ENCODE data around the gene STYXL1. TPM values are rescaled to one million over a fixed set of nuclear protein-coding genes. Genes with fewer than 3 reads are reported as not detected.

The STYXL1 gene
- total RNA-seq, 1 donor from 2014 or later = 38.8 TPM

DNA sequence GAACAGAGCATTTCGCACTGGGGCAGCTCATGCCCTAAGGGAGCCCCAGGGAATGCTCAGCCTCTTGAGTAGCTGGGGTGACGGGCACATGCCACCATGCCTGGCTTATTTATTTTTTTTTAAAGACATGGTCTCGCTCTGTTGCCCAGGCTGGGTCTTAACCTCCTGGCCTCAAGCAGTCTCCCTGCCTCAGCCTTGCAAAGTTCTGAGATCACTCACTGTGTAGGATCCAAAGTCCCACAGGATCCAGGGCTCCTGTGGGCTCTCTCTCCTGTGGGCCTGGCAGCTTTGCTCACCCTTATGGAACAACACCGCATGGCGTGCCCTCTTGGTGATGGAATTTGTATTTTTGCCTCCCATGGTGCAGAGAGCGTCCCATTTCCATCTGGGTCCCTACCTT lies 87.4 kb downstream of the STYXL1 start:
- Mint-ChIP-seq H3K4me1 (peaks cover 41% of the 10 kb centered on the region), H3K27me3 (ENCODE audit: low read depth) (no peaks in the 10 kb centered on the region), H3K9me3 (no peaks in the 10 kb centered on the region), H3K4me3 (no peak overlapping the region), H3K27ac (ENCODE audit: unreplicated experiment) (no peak overlapping the region), H3K36me3 (ENCODE audit: low read depth) (peaks cover 8% of the 10 kb centered on the region)
- no peak for TF ChIP-seq CTCF (conservative IDR thresholded peaks at IDR 0.05)
- no peak for DNase-seq (ENCODE audit: low read depth, low spot score)

DNA sequence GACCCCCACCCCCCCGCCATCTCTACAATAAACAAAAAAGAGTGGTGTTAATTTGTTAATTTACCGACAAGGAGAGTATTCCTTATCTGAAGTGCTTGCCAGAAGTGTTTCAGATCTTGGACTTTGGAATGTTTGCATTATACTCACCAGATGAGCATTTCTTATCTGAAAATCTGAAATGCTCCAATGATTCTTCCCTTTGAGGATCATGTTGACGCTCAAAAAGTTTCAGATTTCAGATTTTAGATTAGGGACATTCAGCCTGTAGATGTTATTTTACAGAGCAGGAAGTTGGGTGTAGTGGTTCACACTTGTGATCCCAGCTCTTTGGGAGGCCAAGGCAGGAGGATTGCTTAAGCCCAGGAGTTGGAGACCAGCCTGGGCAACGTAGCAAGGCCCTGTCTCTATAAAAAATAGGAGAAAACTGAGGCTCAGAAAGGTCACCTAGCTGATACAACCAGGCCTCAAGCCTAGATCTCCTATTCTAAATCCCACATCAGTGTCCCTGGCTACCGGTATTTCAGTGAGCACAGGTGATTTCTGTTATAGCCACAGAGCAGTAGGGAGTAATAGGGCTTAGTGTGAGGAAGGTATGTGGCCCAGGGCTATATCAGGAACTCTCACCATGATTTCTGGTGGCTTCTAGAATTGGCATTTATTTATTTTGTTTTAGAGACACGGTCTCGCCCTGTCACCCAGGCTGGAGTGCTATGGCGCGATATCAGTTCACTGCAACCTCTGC lies 88.8 kb downstream of the STYXL1 start:
- no peak for TF ChIP-seq CTCF (conservative IDR thresholded peaks at IDR 0.05)
- H3K9me3 Mint-ChIP-seq = no peaks in the 10 kb centered on the region
- H3K4me3 Mint-ChIP-seq = no peak overlapping the region
- peaks cover 8% of the 10 kb centered on the region for H3K36me3 Mint-ChIP-seq (ENCODE audit: low read depth)
- peaks cover 35% of the 10 kb centered on the region for H3K4me1 Mint-ChIP-seq
- H3K27me3 Mint-ChIP-seq (ENCODE audit: low read depth) = no peaks in the 10 kb centered on the region
- no peak for DNase-seq (ENCODE audit: low read depth, low spot score)
- H3K27ac Mint-ChIP-seq (ENCODE audit: unreplicated experiment) = peak overlapping the region; percentile 10

DNA sequence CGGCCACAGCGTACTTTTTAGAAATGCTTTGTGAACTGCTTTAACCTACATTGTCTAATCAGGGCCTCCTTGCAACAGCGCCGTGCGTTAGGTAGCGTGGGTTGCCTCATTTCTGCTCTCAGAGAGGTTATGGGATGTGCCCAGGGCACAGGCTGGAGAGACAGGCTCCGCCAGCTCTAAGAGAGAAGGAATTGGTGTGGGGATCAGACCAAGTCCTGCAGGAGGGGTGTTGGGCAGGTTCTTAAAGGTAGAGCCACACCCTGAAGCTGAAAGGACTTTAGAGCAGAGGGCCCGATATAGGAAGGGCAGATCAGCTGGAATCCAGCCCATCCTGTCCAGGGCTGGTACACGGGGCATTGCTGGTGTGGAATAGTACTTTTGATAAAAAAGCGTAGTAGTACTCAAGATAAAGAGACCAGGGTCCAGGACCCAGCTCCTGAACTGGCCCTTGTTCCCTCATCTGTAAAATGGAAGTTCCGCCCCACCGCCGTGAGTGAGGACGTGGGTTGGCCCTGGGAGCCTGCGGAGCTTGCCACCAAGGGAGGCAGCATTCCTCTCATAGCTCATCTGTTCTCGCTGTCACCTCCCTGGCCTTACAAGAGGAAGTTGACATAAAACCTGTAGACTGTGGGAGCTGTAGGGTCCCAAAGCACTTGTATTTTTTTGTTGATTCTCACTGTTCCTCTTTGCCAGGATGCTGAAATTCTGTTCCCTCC lies 90.6 kb downstream of the STYXL1 start:
- Mint-ChIP-seq H3K9me3 (no peaks in the 10 kb centered on the region), H3K4me1 (peaks cover 22% of the 10 kb centered on the region), H3K36me3 (ENCODE audit: low read depth) (peaks cover 8% of the 10 kb centered on the region), H3K27ac (ENCODE audit: unreplicated experiment) (peak overlapping the region; percentile 6), H3K4me3 (no peak overlapping the region), H3K27me3 (ENCODE audit: low read depth) (no peaks in the 10 kb centered on the region)
- DNase-seq (ENCODE audit: low read depth, low spot score) = no peak
- TF ChIP-seq CTCF (conservative IDR thresholded peaks at IDR 0.05) = no peak

- TF ChIP-seq CTCF (conservative IDR thresholded peaks at IDR 0.05) = no peak
- no peaks in the 10 kb centered on the region for H3K27me3 Mint-ChIP-seq (ENCODE audit: low read depth)
- no peak overlapping the region for H3K4me3 Mint-ChIP-seq
- no peak overlapping the region for H3K27ac Mint-ChIP-seq (ENCODE audit: unreplicated experiment)
- no peak for DNase-seq (ENCODE audit: low read depth, low spot score)
- H3K9me3 Mint-ChIP-seq = no peaks in the 10 kb centered on the region
- peaks cover 12% of the 10 kb centered on the region for H3K4me1 Mint-ChIP-seq
- H3K36me3 Mint-ChIP-seq (ENCODE audit: low read depth) = peaks cover 8% of the 10 kb centered on the region
These were observed 92.4 kb downstream of the STYXL1 start for GRCh38 chr7:75955331-75955955.

DNA sequence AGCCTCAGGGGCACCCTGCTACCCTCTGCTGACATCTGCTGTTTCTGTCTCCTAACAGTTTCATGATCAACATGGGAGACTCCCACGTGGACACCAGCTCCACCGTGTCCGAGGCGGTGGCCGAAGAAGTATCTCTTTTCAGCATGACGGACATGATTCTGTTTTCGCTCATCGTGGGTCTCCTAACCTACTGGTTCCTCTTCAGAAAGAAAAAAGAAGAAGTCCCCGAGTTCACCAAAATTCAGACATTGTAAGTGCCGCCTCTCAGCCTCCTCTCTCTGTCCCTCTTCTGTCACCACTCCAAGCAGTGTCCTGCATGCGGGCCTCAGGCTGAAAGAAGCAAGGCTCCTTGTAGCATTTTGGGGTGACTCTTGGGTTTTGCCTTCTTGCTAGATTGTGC lies 93.9 kb downstream of the STYXL1 start:
- Mint-ChIP-seq H3K4me1 (peaks cover 17% of the 10 kb centered on the region), H3K4me3 (no peak overlapping the region), H3K36me3 (ENCODE audit: low read depth) (peaks cover 8% of the 10 kb centered on the region), H3K9me3 (no peaks in the 10 kb centered on the region), H3K27ac (ENCODE audit: unreplicated experiment) (peak overlapping the region; percentile 67), H3K27me3 (ENCODE audit: low read depth) (no peaks in the 10 kb centered on the region)
- no peak for TF ChIP-seq CTCF (conservative IDR thresholded peaks at IDR 0.05)
- no peak for DNase-seq (ENCODE audit: low read depth, low spot score)

Data from neural crest cell (in vitro differentiated cells).